K562 (cell line): ENCODE results near the gene ZNF627. TPM values are rescaled to one million over a fixed set of nuclear protein-coding genes. Genes with fewer than 3 reads are reported as not detected.
A peak's percentile ranks its signal among the peaks of the same experiment; 100 is the strongest.

Experiments
- CBFA2T3 ChIP-seq: fragments of 450-650 bp; IDR thresholded peaks from 2 replicates; pipeline ENCODE4 v1.6.1; 2017
- CBX1 ChIP-seq: sonication (generic); IDR thresholded peaks from 2 replicates; pipeline ENCODE4 v1.6.1; 2016; ENCODE audit warnings: antibody characterized with exemption, low read depth, mild to moderate bottlenecking
- ERF ChIP-seq: fragments of 450-650 bp; formaldehyde crosslinking; IDR thresholded peaks from 2 replicates; pipeline ENCODE4 v1.4.0; 2020; ENCODE audit warnings: mild to moderate bottlenecking, mixed read lengths
- MEIS2 ChIP-seq: fragments of 450-650 bp; IDR thresholded peaks from 2 replicates; pipeline ENCODE4 v1.6.1; 2014; ENCODE audit warnings: mild to moderate bottlenecking; ENCODE audit not compliant: partially characterized antibody
- MTF1 ChIP-seq: fragments of 250-450 bp; sonication (Bioruptor Pico); IDR thresholded peaks from 2 replicates; pipeline ENCODE4 v1.9.0; 2021; ENCODE audit warnings: moderate library complexity, mild to moderate bottlenecking, inconsistent platforms, borderline replicate concordance
- RREB1 ChIP-seq: fragments of 250-450 bp; sonication (Bioruptor Pico); IDR thresholded peaks from 2 replicates; pipeline ENCODE4 v1.4.0; 2020
- ZNF253 ChIP-seq: fragments of 250-450 bp; sonication (Bioruptor Pico); conservative IDR thresholded peaks from 2 replicates; pipeline ENCODE4 v1.6.1; 2021; ENCODE audit warnings: mild to moderate bottlenecking
- ZNF740 ChIP-seq, 3 experiments: fragments of 200-800 bp in 1 of 3; sonication (Bioruptor generic) in 1 of 3; sonication (generic) in 1 of 3; formaldehyde crosslinking in 1 of 3; IDR thresholded peaks; 2 replicates each; pipeline versions ENCODE4 v1.6.1 to v1.8.0; 2016 to 2022; ENCODE audit warnings: mild to moderate bottlenecking in 2 of 3, missing compliant biosample characterization in 2 of 3, missing genetic modification characterization in 2 of 3, missing genetic modification reagents in 1 of 3
- polyA plus RNA-seq, 8 experiments: library from polyadenylated mRNA; depleted of rRNA in 4 of 8; stranded (reverse) in 5 of 8; unstranded in 3 of 8; fragments of >200 nt; fragmentation: Nextera tagmentation in 2 of 8; fragmentation: Illumina TruSeq in 1 of 8; extraction: Ambion mirVana in 2 of 8; extraction: Trizol in 1 of 8; gene quantifications; 2 replicates each; pipeline versions ENCODE4 v1.2.1 to v1.2.3, GENCODE V29; 2011 to 2014; ENCODE audit warnings: inconsistent platforms in 1 of 8, missing spikeins in 1 of 8
- total RNA-seq, 7 experiments: library from RNA; depleted of rRNA in 6 of 7; stranded (reverse); fragments of >200 nt in 6 of 7; fragmentation: Illumina TruSeq in 2 of 7; extraction: Trizol in 2 of 7; gene quantifications; 2 replicates each; pipeline versions ENCODE4 v1.2.1 to v1.2.3, GENCODE V29; 2011 to 2021; ENCODE audit warnings: low replicate concordance in 1 of 7
- TF ChIP-seq, protein P1 (sequence below): sonication (generic); formaldehyde crosslinking; IDR thresholded peaks from 2 replicates; pipeline ENCODE4 v1.8.0; 2023; ENCODE audit warnings: missing genetic modification reagents, mild to moderate bottlenecking, borderline replicate concordance
- TF ChIP-seq, protein P2 (sequence below), 2 experiments: fragments of 150-350 bp in 1 of 2; IDR thresholded peaks; 2 replicates each; pipeline ENCODE4 v1.6.1; 2012 to 2016; ENCODE audit warnings: low read depth in 2 of 2, low read length in 2 of 2, mild to moderate bottlenecking in 1 of 2, moderate library complexity in 1 of 2

Gene ZNF627
- total and polyA plus RNA-seq, 9 of the 15 experiments (the other 6 are each of a cell fraction or from before 2014, with no cell fraction given): 6.4 to 19.9 (median 10.6) TPM

DNA sequence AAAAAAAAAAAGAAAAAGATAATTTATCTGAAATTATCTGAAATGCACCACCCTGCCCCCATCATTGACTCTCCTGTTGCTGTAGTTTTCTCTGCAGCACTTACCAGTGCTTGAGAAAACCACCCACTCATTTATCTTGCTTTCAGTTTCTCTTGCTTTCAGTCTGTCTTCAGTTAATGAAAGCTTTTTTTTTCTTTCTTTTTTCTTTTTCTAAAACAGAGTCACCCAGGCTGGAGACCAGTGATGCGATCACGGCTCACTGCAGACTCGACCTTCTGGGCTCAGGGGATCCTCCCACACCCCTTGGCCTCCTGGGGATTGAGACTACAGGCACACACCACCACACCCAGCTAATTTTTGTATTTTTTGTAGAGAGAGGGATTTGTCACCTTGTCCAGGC is 15.5 kb upstream of the ZNF627 start (continued):
- TF ChIP-seq, protein P1, sequence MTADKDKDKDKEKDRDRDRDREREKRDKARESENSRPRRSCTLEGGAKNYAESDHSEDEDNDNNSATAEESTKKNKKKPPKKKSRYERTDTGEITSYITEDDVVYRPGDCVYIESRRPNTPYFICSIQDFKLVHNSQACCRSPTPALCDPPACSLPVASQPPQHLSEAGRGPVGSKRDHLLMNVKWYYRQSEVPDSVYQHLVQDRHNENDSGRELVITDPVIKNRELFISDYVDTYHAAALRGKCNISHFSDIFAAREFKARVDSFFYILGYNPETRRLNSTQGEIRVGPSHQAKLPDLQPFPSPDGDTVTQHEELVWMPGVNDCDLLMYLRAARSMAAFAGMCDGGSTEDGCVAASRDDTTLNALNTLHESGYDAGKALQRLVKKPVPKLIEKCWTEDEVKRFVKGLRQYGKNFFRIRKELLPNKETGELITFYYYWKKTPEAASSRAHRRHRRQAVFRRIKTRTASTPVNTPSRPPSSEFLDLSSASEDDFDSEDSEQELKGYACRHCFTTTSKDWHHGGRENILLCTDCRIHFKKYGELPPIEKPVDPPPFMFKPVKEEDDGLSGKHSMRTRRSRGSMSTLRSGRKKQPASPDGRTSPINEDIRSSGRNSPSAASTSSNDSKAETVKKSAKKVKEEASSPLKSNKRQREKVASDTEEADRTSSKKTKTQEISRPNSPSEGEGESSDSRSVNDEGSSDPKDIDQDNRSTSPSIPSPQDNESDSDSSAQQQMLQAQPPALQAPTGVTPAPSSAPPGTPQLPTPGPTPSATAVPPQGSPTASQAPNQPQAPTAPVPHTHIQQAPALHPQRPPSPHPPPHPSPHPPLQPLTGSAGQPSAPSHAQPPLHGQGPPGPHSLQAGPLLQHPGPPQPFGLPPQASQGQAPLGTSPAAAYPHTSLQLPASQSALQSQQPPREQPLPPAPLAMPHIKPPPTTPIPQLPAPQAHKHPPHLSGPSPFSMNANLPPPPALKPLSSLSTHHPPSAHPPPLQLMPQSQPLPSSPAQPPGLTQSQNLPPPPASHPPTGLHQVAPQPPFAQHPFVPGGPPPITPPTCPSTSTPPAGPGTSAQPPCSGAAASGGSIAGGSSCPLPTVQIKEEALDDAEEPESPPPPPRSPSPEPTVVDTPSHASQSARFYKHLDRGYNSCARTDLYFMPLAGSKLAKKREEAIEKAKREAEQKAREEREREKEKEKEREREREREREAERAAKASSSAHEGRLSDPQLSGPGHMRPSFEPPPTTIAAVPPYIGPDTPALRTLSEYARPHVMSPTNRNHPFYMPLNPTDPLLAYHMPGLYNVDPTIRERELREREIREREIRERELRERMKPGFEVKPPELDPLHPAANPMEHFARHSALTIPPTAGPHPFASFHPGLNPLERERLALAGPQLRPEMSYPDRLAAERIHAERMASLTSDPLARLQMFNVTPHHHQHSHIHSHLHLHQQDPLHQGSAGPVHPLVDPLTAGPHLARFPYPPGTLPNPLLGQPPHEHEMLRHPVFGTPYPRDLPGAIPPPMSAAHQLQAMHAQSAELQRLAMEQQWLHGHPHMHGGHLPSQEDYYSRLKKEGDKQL: no peak
- TF ChIP-seq RREB1 (no peak), CBX1 (no peak), CBFA2T3 (peak; percentile 61), MEIS2 (peak; percentile 27), ZNF253 (CRISPR knock-in tag) (no peak), MTF1 (CRISPR knock-in tag) (no peak), ZNF740 (CRISPR knock-in tag; IDR thresholded peaks at IDR 0.05) (no peak), ZNF740 (tag; IDR thresholded peaks at IDR 0.05) (no peak), ERF (CRISPR knock-in tag) (no peak)
- TF ChIP-seq, protein P2, sequence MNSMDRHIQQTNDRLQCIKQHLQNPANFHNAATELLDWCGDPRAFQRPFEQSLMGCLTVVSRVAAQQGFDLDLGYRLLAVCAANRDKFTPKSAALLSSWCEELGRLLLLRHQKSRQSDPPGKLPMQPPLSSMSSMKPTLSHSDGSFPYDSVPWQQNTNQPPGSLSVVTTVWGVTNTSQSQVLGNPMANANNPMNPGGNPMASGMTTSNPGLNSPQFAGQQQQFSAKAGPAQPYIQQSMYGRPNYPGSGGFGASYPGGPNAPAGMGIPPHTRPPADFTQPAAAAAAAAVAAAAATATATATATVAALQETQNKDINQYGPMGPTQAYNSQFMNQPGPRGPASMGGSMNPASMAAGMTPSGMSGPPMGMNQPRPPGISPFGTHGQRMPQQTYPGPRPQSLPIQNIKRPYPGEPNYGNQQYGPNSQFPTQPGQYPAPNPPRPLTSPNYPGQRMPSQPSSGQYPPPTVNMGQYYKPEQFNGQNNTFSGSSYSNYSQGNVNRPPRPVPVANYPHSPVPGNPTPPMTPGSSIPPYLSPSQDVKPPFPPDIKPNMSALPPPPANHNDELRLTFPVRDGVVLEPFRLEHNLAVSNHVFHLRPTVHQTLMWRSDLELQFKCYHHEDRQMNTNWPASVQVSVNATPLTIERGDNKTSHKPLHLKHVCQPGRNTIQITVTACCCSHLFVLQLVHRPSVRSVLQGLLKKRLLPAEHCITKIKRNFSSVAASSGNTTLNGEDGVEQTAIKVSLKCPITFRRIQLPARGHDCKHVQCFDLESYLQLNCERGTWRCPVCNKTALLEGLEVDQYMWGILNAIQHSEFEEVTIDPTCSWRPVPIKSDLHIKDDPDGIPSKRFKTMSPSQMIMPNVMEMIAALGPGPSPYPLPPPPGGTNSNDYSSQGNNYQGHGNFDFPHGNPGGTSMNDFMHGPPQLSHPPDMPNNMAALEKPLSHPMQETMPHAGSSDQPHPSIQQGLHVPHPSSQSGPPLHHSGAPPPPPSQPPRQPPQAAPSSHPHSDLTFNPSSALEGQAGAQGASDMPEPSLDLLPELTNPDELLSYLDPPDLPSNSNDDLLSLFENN (IDR thresholded peaks at IDR 0.05; ENCODE audit: low read depth in 2 of 2, low read length in 2 of 2): no peak
